HG02798 (cell line): Measurements from ENCODE around the gene TRIM50.
"Not testable (repeated sequence)": the region's sequence is repeated elsewhere in the genome, so short reads cannot be mapped to it uniquely, and the experiment has no call there.

ENCODE experiments used
- ATAC-seq: cut with Tn5 transposase; IDR thresholded peaks from one replicate; pipeline ENCODE4 v1.9.1; 2021; ENCODE audit warnings: mild to moderate bottlenecking; ENCODE audit not compliant: unreplicated experiment, poor library complexity

Gene TRIM50

GRCh38 chr7:73351447-73352167, 23.7 kb upstream of the TRIM50 start:
- no peak for ATAC-seq

- no peak for ATAC-seq
These were observed 22.6 kb upstream of the TRIM50 start for GRCh38 chr7:73350306-73351068.

GRCh38 chr7:73349763-73350162, 21.9 kb upstream of the TRIM50 start:
- no peak for ATAC-seq

- no peak for ATAC-seq
These were observed 18.1 kb upstream of the TRIM50 start for GRCh38 chr7:73345951-73346350.

- ATAC-seq = no peak
These were observed 17.7 kb upstream of the TRIM50 start for GRCh38 chr7:73345538-73345937.

GRCh38 chr7:73343671-73344380, 15.9 kb upstream of the TRIM50 start:
- no peak for ATAC-seq

GRCh38 chr7:73342645-73343044, 14.8 kb upstream of the TRIM50 start:
- no peak for ATAC-seq

GRCh38 chr7:73341877-73342276, 14.0 kb upstream of the TRIM50 start:
- ATAC-seq = no peak

- ATAC-seq = no peak
These were observed 12.6 kb upstream of the TRIM50 start for GRCh38 chr7:73340514-73340913.

GRCh38 chr7:73338321-73338720, 10.4 kb upstream of the TRIM50 start:
- ATAC-seq = no peak

GRCh38 chr7:73332447-73332846, 4.6 kb upstream of the TRIM50 start:
- ATAC-seq = no peak

- no peak for ATAC-seq
These were observed 2.9 kb upstream of the TRIM50 start for GRCh38 chr7:73330772-73331171.

GRCh38 chr7:73329861-73330581, 2.1 kb upstream of the TRIM50 start:
- no peak for ATAC-seq

GRCh38 chr7:73328696-73329095, 814 bp upstream of the TRIM50 start:
- no peak for ATAC-seq

- not testable (repeated sequence) for ATAC-seq
These were observed 433 bp downstream of the TRIM50 start for GRCh38 chr7:73327449-73327848.

- ATAC-seq = not testable (repeated sequence)
These were observed 2.5 kb downstream of the TRIM50 start for GRCh38 chr7:73325424-73325823.

- ATAC-seq = peak; percentile 64
These were observed 3.6 kb downstream of the TRIM50 start for GRCh38 chr7:73324081-73324845.

GRCh38 chr7:73323434-73324080, 4.3 kb downstream of the TRIM50 start:
- ATAC-seq = not testable (repeated sequence)

GRCh38 chr7:73320009-73320408, 7.9 kb downstream of the TRIM50 start:
- ATAC-seq = not testable (repeated sequence)
